HG02678 (cell line): Measurements from ENCODE around the gene NSD2.
A peak's percentile ranks its signal among the peaks of the same experiment; 100 is the strongest.
"Not testable (repeated sequence)": the region's sequence is repeated elsewhere in the genome, so short reads cannot be mapped to it uniquely, and the experiment has no call there.

ENCODE experiments used
- ATAC-seq: cut with Tn5 transposase; IDR thresholded peaks from one replicate; pipeline ENCODE4 v1.9.1; 2021; ENCODE audit warnings: mild to moderate bottlenecking, moderate library complexity; ENCODE audit not compliant: unreplicated experiment

The NSD2 gene

DNA sequence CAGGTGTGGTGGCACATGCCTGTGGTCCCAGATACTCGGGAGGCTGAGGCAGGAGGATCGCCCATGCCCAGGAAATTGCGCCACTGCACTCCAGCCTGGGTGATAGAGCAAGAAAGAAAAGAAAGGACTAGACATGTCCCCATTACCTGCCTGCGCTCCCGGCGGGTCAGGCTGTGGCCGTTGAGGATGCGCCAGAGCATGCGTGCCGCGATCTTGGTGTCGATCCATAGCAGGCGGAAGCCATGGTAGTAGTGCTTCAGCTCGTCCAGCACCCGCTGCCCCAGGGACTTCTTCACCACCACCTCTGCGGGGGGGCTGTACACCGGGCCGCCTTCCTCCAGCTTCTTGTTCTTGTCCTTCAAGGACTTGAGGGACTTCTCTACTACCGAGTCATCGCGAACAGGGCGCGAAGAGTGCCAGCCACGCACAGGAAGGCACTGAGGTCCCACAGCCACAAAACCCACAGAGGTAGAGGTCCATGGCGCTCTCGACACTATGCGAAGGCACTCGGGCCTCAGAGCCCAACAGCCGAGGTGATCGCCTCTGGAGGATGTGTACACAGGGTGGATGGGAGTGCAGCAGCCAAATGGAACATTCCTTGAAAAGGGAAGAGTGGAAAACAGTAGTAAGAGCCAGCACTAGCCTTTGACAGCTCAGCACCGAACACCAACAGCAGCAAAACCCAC lies 29.8 kb upstream of the NSD2 start:
- ATAC-seq = no peak

DNA sequence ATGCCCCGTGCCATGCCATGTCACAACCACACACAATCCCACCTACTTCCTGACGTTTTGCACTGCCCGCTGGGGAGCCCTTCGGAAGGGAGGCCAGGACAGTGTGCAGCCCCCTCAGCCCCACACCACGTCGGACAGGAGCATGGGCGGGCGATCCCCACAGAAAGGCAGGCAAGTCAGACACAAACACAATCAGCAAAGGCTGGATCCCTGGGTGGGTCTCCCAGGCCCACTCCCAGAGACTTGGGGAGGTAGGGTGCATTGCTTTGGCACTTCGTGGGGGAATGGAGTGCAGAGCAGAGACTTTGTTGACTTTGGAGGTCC lies 29.3 kb upstream of the NSD2 start:
- no peak for ATAC-seq

DNA sequence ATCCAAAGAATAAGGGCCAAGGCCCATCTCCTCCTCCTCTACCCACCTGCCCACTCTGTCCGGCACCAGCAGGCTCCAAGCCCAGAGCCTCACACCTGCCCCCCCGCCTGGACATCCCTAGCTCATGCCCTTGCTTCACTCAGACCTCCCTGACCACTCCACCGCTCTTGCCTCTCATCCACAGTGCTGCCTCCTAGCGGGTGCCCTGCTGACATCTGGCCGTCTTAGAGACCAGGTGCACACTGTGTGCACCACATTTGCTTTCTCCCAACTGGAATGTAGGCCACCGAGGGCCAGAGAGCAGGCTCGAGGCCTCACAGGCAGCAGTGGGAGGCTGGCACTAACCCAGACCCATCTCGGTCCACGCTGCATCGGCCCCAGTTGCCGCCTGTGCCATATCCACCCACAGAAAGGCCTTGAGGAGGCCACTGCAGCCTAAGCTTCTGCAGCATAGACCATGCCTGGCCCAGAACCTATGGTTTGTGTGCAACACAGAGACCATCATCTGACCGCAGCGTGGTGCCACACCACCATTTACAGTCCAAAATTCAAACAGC lies 28.8 kb upstream of the NSD2 start:
- no peak for ATAC-seq

DNA sequence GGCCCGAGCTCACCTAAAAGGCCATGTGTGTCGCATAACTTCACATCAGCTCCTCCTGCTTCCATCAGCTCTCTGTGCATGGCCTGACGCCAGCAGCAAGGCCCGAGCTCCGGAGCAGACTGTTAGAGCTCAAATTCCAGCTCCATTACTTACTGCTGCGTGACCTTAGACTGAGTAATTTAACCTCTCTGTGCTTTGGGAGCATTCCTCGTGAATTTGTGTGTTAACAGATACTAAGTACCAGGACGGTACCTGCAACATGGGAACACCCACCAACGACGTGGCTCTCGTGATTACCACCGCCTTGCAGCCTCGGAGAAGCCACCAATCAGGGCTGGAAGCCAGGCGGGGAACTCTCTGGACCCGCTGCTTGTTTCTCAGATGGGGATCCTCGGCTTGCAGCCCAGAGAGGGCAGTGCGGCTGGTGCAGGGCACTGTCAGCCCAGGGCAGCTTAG lies 28.2 kb upstream of the NSD2 start:
- no peak for ATAC-seq

DNA sequence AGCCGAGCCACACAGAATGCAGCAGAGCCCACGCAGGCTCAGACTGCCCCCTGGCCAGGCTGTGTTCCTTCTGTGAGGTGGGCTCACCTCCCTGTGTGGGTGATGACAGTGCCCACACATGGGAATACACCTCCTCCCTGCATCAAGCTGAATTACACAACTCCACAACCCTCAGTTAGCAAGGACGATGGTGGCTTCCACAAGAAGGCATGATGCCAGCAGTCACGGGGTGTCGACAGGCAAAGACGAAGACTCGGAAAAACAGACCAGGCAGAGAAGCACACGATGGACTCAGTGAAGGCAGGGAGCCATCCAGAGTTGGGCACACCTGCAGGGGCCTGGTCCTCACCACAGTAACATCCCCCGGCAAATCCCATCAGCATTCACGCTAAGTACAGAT lies 27.3 kb upstream of the NSD2 start:
- no peak for ATAC-seq

DNA sequence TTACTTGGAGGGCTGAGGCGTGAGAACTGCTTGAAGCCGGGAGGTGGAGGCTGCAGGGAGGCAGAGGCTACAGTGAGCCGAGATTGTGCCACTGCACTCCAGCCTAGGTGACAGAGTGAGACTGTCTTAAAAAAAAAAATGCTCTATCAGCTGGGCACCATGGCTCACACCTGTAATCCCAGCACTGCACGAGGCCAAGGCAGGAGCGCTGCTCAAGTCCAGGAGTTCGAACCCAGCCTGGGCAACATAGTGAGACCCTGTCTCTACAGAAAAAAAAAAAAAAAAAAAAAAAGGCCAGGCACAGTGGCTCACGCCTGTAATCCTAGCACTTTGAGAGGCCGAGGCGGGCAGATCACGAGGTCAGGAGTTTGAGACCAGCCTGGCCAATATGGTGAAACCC lies 26.6 kb upstream of the NSD2 start:
- ATAC-seq = not testable (repeated sequence)

DNA sequence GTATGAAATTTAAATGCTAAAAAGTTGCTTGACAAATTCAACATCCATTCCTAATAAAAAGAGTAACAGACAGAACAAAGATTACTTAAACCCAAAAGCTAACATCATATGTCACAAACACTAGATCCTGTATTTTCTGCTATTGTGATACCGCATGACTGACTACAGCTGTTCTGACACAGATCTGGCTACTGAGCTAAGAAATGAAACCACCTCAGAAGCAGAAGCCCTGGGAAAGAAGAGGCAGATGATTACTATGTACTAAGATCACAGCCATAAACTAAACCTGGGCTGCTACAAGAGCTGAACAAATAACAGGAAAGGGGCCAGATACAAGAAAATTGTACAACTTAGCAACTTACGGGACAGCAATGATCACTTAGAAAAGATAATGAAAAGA lies 24.6 kb upstream of the NSD2 start:
- ATAC-seq = no peak

DNA sequence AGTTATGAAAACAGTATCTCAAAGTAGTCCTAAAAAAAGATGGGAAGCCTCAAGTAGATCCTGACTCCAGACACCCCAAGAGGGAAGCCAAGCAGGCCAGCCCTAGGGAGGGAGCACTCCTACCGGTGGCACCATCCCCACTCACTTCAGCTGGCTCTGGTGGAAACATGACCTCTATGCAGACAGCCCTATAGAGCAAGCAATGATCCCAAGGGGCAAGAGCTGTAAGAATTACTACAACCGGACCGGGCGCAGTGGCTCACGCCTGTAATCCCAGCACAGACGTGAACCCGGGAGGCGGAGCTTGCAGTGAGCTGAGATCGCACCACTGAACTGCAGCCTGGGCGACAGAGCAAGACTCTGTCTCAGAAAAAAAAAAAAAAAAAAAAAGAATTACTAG lies 20.9 kb upstream of the NSD2 start:
- no peak for ATAC-seq

DNA sequence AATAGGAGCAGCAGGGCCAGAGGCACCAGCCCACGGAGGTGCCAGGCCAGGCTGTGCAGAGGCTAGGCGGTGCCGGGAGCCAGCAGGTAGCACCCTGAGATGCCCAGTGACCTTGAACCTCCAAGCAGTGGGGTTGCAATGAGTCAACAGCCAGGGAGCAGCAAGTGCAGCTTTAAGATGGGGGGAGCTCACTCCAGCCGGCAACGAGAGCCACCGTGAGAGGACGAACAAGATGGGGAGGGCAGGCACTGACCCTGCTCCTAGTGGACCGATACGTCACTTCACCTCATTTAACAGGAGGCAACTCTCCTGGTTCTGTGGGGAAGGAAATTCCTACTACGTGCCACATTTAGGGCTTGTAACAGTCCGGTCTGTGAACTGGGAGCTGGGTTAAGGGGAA lies 20.0 kb upstream of the NSD2 start:
- ATAC-seq = no peak

DNA sequence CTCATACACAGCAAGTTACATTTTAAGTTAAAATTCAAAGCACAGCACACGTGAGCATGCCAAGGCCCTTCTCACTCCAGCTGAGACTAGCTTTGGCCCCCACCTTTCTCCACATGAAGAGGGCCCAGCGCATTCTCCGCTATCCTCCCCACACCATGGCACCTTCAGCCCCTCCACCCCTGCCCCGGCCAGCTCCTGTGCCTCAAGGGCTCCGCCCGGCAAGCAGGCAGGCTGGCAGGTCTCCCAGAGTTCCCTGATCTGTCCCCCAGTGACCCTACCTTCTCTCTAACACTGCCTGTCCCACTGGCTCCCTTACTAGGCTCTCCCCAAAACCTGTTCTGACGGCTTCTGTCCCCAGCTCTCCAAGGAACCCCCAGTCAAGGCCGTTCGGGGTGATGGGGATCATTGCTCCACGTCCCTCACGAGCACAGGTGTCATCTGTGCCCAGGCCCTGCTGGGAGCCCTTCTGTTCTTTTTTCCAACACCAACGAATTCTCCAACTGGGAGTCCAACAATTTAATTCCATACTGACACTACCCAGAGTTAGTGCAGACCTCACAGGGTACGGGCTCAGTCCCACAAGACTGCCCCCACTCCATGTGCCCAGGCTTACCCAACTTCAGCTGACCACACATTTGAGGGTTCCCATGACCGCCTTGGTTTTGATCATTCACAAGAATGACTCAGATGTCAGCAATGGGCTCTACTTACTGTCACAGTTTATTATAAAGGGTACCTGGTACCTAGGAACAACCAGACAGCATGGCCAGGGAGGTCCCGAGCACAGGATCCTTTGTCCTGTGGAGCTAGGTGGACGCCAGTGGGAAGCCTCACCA lies 19.4 kb upstream of the NSD2 start:
- no peak for ATAC-seq

DNA sequence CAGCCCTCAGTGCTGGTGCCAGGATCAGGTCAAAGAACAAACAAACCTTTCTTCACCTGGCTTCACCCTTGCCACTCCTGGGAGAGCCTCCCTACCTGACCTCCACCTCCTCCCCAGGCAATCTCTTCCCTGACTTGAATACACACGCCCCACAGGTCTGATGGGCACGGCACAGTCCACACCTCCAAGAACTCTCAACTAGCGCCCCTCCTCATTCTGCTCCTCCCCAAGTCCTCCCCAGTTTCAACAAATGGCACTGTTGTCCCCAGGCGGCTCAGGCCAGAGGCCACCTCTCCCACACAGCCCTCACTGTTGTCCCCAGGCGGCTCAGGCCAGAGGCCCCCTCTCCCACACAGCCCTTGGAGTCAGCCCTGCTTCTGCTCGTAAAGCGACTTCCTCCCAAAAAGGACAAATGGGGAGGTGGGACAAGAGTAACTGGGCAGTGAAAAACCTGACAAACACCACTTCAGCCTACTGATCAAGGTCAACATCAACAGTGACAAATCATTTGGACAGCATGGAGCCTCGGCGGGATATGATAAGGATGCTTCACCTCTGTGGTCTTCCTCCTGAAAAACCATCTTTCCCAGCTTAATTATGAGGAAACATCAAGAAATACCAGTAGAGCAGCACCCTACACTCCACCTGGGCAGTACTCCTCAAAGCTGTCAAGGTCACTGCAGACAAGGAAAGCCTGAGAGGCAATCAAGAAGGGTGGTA lies 18.1 kb upstream of the NSD2 start:
- no peak for ATAC-seq

DNA sequence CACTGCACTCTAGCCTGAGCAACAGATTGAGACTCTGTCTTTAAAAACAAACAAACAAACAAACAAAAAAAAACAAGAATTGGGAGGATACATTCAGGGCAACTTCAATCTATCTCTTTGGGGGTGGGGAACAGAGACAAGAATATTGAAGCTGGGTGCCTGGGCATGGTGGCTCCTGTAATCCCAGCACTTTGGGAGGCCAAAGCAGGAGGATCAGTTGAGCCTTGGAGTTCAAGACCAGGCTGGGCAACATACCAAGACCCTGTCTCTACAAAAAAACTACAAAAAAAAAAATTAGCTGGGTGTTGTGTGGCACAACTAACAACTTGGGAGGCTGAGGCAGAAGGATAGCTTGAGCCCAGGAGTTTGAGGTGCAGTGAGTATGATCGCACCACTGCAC lies 16.4 kb upstream of the NSD2 start:
- ATAC-seq = no peak

DNA sequence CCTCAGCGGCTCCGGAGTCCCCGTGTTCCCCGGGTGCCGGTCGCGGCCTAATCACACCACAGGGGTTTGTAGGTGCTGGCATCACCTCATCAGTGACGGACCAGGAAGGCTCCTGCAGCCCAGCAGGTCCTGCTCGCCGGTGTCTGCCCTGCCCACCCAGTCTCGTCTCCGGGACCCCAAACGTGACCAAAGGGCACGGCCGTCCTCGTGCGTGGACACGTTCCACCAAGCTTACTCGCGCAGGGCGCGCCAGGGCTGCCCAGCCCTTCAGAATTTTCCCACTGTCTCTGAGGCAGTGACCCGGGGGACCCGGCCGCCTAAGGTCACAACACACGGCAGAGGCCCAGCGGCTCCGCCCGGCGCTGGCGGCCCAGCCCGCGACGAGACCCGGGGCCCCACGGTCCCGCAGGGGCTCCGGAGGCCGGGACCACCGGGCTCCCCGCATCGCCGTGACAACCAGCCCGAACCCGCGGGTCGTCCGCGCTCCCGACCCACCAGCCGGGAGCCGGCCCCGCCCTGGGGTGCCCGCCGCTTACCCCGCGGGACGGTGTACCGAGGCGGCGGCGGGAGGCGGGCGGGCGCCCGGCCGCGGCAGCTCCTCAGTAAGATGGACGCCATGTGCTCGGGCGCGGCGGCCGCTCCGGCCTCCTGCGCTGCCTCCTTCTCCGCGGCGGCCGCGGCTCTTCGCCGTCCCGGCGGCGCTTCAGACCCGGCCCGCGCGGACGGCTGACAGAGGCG lies 15.7 kb upstream of the NSD2 start:
- peak; percentile 5 for ATAC-seq

DNA sequence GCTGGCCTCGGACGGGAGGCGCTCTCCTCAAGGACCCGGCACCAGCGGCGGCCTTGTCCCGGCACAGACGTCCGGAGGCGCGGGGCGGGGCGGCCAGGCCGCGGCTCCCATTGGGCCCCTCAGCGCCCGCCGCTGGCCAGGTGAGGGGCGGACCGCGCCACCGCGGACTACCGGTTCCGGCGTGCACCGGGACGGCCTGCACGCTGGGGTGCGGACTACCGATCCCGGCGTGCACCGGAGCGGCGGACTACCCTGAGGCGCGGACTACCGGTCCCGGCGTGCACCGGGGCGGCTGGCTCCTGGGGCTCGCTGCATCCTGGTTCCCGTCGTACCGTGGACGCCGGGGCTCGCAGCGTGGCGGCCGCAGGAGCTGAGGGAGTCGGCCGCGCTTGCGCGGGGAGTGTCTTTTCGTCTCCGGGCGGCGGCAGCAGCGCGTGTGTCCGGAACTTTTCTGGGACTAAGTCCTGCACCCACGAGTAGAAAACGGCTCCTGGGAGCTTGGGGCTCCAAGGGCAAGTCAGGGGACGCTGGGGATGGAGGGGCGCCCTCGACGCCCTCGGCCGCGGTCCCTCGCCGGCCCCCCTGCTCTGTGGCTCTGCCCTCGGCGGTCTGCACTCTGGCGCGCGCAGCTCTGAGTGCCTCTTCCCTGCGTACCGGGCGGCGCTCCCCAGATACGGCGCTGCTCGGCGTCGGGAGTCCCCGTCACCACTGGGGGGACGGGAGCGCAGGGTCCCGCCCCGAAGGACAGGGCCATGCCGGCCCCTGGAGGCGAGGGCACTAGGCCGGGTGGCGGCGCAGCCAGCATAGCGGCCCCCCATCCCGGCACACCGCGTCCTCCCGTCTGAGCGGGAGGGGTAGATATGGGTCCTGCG lies 14.9 kb upstream of the NSD2 start, which contains the start of gene LETM1:
LETM1 (minus strand) TSS at position 86 of the 872 bp plus-strand sequence. CDS start 206 bp downstream, outside the sequence.
- ATAC-seq = peak; percentile 95

DNA sequence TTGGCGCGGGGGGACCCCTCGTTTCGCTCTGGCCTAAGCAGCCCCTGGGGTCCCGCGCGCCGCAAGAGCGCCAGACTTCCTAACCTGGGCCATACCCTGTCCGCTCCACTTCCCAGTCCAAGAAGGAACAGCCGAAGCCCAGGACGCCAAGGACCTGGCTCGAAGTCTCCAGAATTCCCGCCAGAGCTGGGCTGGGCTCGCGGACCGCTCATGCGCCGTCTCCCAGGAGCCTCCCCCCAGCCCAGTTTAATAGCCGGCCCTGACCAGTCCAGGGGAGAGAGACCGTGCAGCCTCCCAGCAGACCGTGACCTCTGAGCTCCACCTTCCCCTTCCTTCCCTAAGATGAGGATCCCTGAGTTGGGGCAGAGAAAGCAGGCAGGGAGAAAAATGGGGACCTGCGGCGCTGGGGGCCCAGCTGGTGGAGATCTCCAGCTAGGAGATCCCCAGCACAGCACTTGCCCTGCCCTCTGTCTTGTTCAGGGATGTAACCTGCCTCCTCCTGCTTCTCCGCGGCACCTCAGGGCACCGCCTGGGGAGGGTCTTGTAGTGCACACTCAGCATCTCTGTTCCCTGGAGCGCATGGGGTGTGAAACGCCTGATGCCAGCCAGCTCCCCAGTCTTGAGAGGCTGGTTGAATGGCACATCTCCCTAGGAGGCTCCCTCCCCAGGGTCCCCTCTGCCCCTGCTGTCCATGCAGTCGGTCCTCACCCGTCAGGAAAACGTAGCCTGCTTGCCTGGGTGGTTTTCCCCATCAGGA lies 14.1 kb upstream of the NSD2 start:
- no peak for ATAC-seq

DNA sequence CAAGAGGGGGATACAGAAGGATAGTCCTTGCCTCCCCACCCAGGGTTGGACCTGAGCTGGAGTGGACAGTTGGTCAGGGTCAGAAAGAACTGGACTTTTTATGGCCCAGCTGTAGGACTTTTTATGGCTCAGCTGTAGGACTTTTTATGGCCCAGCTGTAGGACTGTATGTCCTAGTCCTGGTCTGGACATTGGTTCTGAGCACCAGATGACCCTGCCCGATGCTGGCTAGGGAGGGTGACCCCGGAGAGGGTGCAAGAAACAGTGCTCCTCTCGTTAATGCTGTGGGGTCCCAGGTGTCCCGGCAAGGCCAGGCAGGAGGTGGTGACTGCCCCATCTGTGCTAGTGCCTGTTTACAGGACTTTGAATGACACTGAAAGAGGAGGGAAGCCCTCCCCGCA lies 13.3 kb upstream of the NSD2 start:
- ATAC-seq = no peak

DNA sequence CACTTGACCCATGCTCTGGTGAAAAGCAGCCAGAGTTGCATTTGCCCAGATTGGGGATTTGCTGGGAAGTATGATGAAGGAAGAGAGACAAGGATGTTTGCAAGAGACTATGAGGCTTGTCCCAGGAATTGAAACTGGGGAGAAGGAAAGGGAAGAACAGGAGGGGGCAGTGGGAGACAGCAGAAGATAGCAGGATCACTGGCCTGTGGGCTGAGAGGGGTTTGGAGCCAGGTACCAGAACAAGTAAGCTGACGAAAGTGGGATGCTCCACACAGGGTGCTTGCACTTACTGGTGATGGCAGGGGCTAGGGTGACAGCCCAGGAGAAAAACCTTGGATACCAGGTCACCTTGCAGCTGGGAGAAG lies 11.8 kb upstream of the NSD2 start:
- ATAC-seq = no peak

DNA sequence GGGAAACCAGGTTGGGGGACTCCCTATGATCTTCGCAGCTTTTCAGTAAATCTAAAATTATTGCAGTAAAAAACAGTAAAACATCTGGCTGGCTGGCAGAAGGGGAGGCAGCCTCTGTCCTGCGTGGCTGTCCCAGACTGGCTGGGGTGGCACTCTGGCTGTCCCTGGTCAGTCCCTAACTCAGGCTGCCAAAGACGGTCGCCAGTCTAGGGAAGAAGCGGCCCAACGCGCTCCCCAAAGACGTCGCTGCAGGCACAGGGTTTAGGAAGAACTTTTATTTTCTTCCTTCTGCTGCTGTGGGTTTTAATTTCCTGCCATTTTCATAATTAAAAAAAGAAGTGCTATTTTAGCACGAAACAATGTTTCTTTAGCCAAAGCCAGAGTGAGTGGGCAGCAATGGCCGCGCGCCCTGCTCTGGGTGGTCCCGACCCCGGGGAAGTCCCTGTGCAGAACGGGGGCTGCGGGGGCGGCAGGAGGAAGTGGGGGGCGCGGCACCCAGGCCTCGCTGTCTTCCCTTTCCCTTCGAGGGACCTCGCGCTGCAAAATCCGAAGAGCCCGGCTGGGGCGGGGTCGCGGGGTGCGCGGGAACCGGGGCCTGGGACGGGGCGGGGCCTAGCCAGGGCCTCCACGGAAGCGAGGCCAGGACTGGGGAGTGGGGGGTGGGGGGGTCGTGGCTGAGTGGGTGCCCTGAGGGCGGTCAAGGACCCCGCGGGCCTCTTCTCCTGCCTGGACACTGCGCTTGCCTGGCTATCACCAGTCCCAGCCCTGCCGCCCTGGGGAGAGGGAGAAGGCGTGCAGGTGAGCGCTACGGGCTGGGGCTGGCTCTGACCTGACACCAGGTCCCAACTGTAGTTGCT lies 8.9 kb upstream of the NSD2 start:
- no peak for ATAC-seq
